Activated naive CD8-positive, alpha-beta T cell treated with anti-CD3 and anti-CD28 coated beads for 36 hours (primary cell): Measurements from ENCODE around the gene NFIB. TPM values are rescaled to one million over a fixed set of nuclear protein-coding genes. Genes with fewer than 3 reads are reported as not detected.

ENCODE experiments used
- DNase-seq: peaks from one replicate; pipeline ENCODE4 v3.0.0; 2021
- H3K27ac Mint-ChIP-seq: one replicate; pipeline ENCODE4 v1.8.0; 2022; ENCODE audit warnings: mild to moderate bottlenecking, moderate library complexity, mixed read lengths
- H3K27me3 Mint-ChIP-seq: one replicate; pipeline ENCODE4 v1.8.0; 2022; ENCODE audit warnings: mild to moderate bottlenecking, mixed read lengths
- H3K36me3 Mint-ChIP-seq: one replicate; pipeline ENCODE4 v1.8.0; 2021; ENCODE audit warnings: mild to moderate bottlenecking, mixed read lengths
- H3K4me1 Mint-ChIP-seq: one replicate; pipeline ENCODE4 v1.8.0; 2021; ENCODE audit warnings: mixed read lengths
- H3K4me3 Mint-ChIP-seq: one replicate; pipeline ENCODE4 v1.8.0; 2022; ENCODE audit warnings: mild to moderate bottlenecking, moderate library complexity, mixed read lengths
- H3K9me3 Mint-ChIP-seq: one replicate; pipeline ENCODE4 v1.8.0; 2022; ENCODE audit warnings: mixed read lengths
- total RNA-seq, 2 experiments: library from RNA; stranded (reverse); gene quantifications; one replicate each; pipeline ENCODE4 v1.2.3, GENCODE V29; 2021

NFIB gene
- total RNA-seq, 2 experiments from 2014 or later = not detected

GRCh38 chr9:14289916-14290315, 24.0 kb downstream of the NFIB start:
- Mint-ChIP-seq H3K4me3 (no peak overlapping the region), H3K27ac (no peak overlapping the region), H3K9me3 (no peaks in the 10 kb centered on the region), H3K4me1 (no peaks in the 10 kb centered on the region), H3K27me3 (peaks cover 9% of the 10 kb centered on the region), H3K36me3 (no peaks in the 10 kb centered on the region)
- DNase-seq = no peak

- Mint-ChIP-seq H3K36me3 (no peaks in the 10 kb centered on the region), H3K27ac (no peak overlapping the region), H3K4me3 (no peak overlapping the region), H3K4me1 (no peaks in the 10 kb centered on the region), H3K9me3 (no peaks in the 10 kb centered on the region), H3K27me3 (peaks cover 7% of the 10 kb centered on the region)
- DNase-seq = no peak
Observed at GRCh38 chr9:14288433-14288832, 25.5 kb downstream of the NFIB start.

GRCh38 chr9:14286121-14286520, 27.8 kb downstream of the NFIB start:
- Mint-ChIP-seq H3K9me3 (no peaks in the 10 kb centered on the region), H3K4me3 (no peak overlapping the region), H3K36me3 (no peaks in the 10 kb centered on the region), H3K4me1 (no peaks in the 10 kb centered on the region), H3K27ac (no peak overlapping the region), H3K27me3 (peaks cover 7% of the 10 kb centered on the region)
- DNase-seq = no peak

GRCh38 chr9:14283276-14283675, 30.7 kb downstream of the NFIB start:
- Mint-ChIP-seq H3K36me3 (no peaks in the 10 kb centered on the region), H3K27me3 (peaks cover 11% of the 10 kb centered on the region), H3K4me3 (no peak overlapping the region), H3K9me3 (no peaks in the 10 kb centered on the region), H3K4me1 (no peaks in the 10 kb centered on the region), H3K27ac (no peak overlapping the region)
- no peak for DNase-seq

GRCh38 chr9:14281876-14282275, 32.1 kb downstream of the NFIB start:
- Mint-ChIP-seq H3K9me3 (no peaks in the 10 kb centered on the region), H3K27me3 (peaks cover 16% of the 10 kb centered on the region), H3K4me1 (no peaks in the 10 kb centered on the region), H3K36me3 (no peaks in the 10 kb centered on the region), H3K4me3 (no peak overlapping the region), H3K27ac (no peak overlapping the region)
- no peak for DNase-seq

GRCh38 chr9:14281136-14281795, 32.7 kb downstream of the NFIB start:
- Mint-ChIP-seq H3K27ac (no peak overlapping the region), H3K9me3 (no peaks in the 10 kb centered on the region)
- DNase-seq = no peak

GRCh38 chr9:14279671-14280070, 34.3 kb downstream of the NFIB start:
- no peak for DNase-seq
- H3K9me3 Mint-ChIP-seq = no peaks in the 10 kb centered on the region
- H3K27ac Mint-ChIP-seq = no peak overlapping the region
- H3K4me3 Mint-ChIP-seq = no peak overlapping the region
- H3K4me1 Mint-ChIP-seq = no peaks in the 10 kb centered on the region
- peaks cover 14% of the 10 kb centered on the region for H3K27me3 Mint-ChIP-seq
- H3K36me3 Mint-ChIP-seq = no peaks in the 10 kb centered on the region

More at GRCh38 chr9:14281136-14281795, 32.7 kb downstream of the NFIB start:
- Mint-ChIP-seq H3K36me3 (no peaks in the 10 kb centered on the region), H3K4me3 (no peak overlapping the region), H3K4me1 (no peaks in the 10 kb centered on the region), H3K27me3 (peaks cover 12% of the 10 kb centered on the region)

GRCh38 chr9:14278291-14278721, 35.6 kb downstream of the NFIB start:
- Mint-ChIP-seq H3K27me3 (peaks cover 25% of the 10 kb centered on the region), H3K4me1 (no peaks in the 10 kb centered on the region), H3K9me3 (no peaks in the 10 kb centered on the region), H3K27ac (no peak overlapping the region), H3K36me3 (no peaks in the 10 kb centered on the region), H3K4me3 (no peak overlapping the region)
- no peak for DNase-seq

- Mint-ChIP-seq H3K27me3 (peaks cover 31% of the 10 kb centered on the region), H3K36me3 (no peaks in the 10 kb centered on the region)
Observed at GRCh38 chr9:14277761-14278160, 36.2 kb downstream of the NFIB start.

GRCh38 chr9:14277244-14277643, 36.7 kb downstream of the NFIB start:
- Mint-ChIP-seq H3K4me1 (no peaks in the 10 kb centered on the region), H3K27ac (no peak overlapping the region), H3K36me3 (no peaks in the 10 kb centered on the region), H3K9me3 (no peaks in the 10 kb centered on the region), H3K4me3 (no peak overlapping the region), H3K27me3 (peaks cover 32% of the 10 kb centered on the region)
- no peak for DNase-seq

More at GRCh38 chr9:14277761-14278160, 36.2 kb downstream of the NFIB start:
- no peaks in the 10 kb centered on the region for H3K4me1 Mint-ChIP-seq
- no peaks in the 10 kb centered on the region for H3K9me3 Mint-ChIP-seq
- DNase-seq = no peak
- no peak overlapping the region for H3K4me3 Mint-ChIP-seq
- H3K27ac Mint-ChIP-seq = no peak overlapping the region

GRCh38 chr9:14275331-14275730, 38.6 kb downstream of the NFIB start:
- Mint-ChIP-seq H3K4me1 (no peaks in the 10 kb centered on the region), H3K36me3 (no peaks in the 10 kb centered on the region), H3K27ac (no peak overlapping the region)

GRCh38 chr9:14273696-14274121, 40.2 kb downstream of the NFIB start:
- no peaks in the 10 kb centered on the region for H3K36me3 Mint-ChIP-seq
- no peak overlapping the region for H3K4me3 Mint-ChIP-seq
- H3K9me3 Mint-ChIP-seq = no peaks in the 10 kb centered on the region

More at GRCh38 chr9:14275331-14275730, 38.6 kb downstream of the NFIB start:
- no peaks in the 10 kb centered on the region for H3K9me3 Mint-ChIP-seq
- no peak for DNase-seq
- no peak overlapping the region for H3K4me3 Mint-ChIP-seq
- peaks cover 40% of the 10 kb centered on the region for H3K27me3 Mint-ChIP-seq

GRCh38 chr9:14272927-14273528, 40.9 kb downstream of the NFIB start:
- DNase-seq = no peak
- Mint-ChIP-seq H3K9me3 (no peaks in the 10 kb centered on the region), H3K4me3 (no peak overlapping the region), H3K4me1 (no peaks in the 10 kb centered on the region), H3K36me3 (no peaks in the 10 kb centered on the region), H3K27ac (no peak overlapping the region), H3K27me3 (peaks cover 34% of the 10 kb centered on the region)

More at GRCh38 chr9:14273696-14274121, 40.2 kb downstream of the NFIB start:
- Mint-ChIP-seq H3K27me3 (peaks cover 40% of the 10 kb centered on the region), H3K4me1 (no peaks in the 10 kb centered on the region), H3K27ac (no peak overlapping the region)
- DNase-seq = no peak

- Mint-ChIP-seq H3K27ac (no peak overlapping the region), H3K9me3 (no peaks in the 10 kb centered on the region), H3K36me3 (no peaks in the 10 kb centered on the region), H3K27me3 (peaks cover 31% of the 10 kb centered on the region), H3K4me1 (no peaks in the 10 kb centered on the region), H3K4me3 (no peak overlapping the region)
- DNase-seq = no peak
Observed at GRCh38 chr9:14271093-14271673, 42.8 kb downstream of the NFIB start.

- Mint-ChIP-seq H3K27ac (no peak overlapping the region), H3K36me3 (no peaks in the 10 kb centered on the region), H3K4me1 (no peaks in the 10 kb centered on the region), H3K27me3 (peaks cover 28% of the 10 kb centered on the region), H3K9me3 (no peaks in the 10 kb centered on the region), H3K4me3 (no peak overlapping the region)
- no peak for DNase-seq
Observed at GRCh38 chr9:14270358-14271092, 43.4 kb downstream of the NFIB start.
